HepG2 (cell line): ENCODE data around the gene MNT. TPM values are rescaled to one million over a fixed set of nuclear protein-coding genes. Genes with fewer than 3 reads are reported as not detected.

ENCODE experiments used
- ATAC-seq: fragments of 200-7000 bp; cut with Tn5 transposase; 3 replicates; pipeline ENCODE4 v1.9.1; 2020; ENCODE audit warnings: mild to moderate bottlenecking, moderate library complexity
- BruUV-seq: library from RNA; stranded (reverse); fragments of 400-500 nt; replicated peaks from 2 replicates; lab custom pipeline; 2021; lab: Mats Ljungman, UMichigan
- CTCF ChIA-PET: fragments of 300-600 bp; formaldehyde crosslinking; extraction: SDS; loops from one replicate; lab custom pipeline; 2021; ENCODE audit warnings: low total read pairs, inconsistent platforms, low intra/inter-chr PET ratio; lab: Yijun Ruan, JAX
- POLR2A ChIA-PET: fragments of 350-600 bp; sonication (Branson Sonifier 250); formaldehyde crosslinking; loops from one replicate; lab custom pipeline; 2020; ENCODE audit warnings: antibody characterized with exemption, inconsistent platforms; lab: Yijun Ruan, JAX
- DNase-seq: peaks from one replicate; pipeline ENCODE4 v3.0.0-alpha.2; 2015; ENCODE audit warnings: low spot score
- FAIRE-seq: peaks from 3 replicates; lab custom pipeline; 2011; peaks lifted over from hg19 to GRCh38; lab: Jason Lieb, UNC
- H2AFZ ChIP-seq: one replicate; pipeline ENCODE4 v1.6.1; 2011; ENCODE audit warnings: low read length, inconsistent platforms
- H3K27ac ChIP-seq: fragments of 300-600 bp; 3 replicates; pipeline ENCODE4 v1.8.0; 2011; ENCODE audit warnings: mixed run types, mild to moderate bottlenecking, mixed read lengths, low read length, inconsistent platforms; ENCODE audit not compliant: insufficient read depth; ENCODE audit errors: extremely low read length
- H3K27me3 ChIP-seq, 2 experiments: fragments of 200-600 bp in 1 of 2; 2 replicates in 1 of 2; 3 replicates in 1 of 2; pipeline versions ENCODE4 v1.6.0 to v1.8.0; 2011; ENCODE audit warnings: low read length in 2 of 2, mild to moderate bottlenecking in 2 of 2, moderate library complexity in 2 of 2, inconsistent platforms in 1 of 2; ENCODE audit not compliant: insufficient read depth in 2 of 2, control insufficient read depth in 1 of 2
- H3K36me3 ChIP-seq, 2 experiments: fragments of 200-600 bp in 1 of 2; replicated peaks in 1 of 2; 2 replicates in 1 of 2; 3 replicates in 1 of 2; pipeline versions ENCODE4 v1.5.1 to v1.8.0; 2011; ENCODE audit warnings: low read length in 2 of 2, inconsistent platforms in 1 of 2; ENCODE audit not compliant: insufficient read depth in 2 of 2, control insufficient read depth in 1 of 2
- H3K4me1 ChIP-seq: 2 replicates; pipeline ENCODE4 v1.5.1; 2012; ENCODE audit warnings: low read length, inconsistent platforms; ENCODE audit not compliant: insufficient read depth
- H3K4me2 ChIP-seq: 2 replicates; pipeline ENCODE4 v1.6.0; 2011; ENCODE audit warnings: low read depth, low read length, inconsistent platforms
- H3K4me3 ChIP-seq, 3 experiments: fragments of 200-600 bp in 1 of 3; sonication (generic), shearing (Covaris generic) in 1 of 3; replicated peaks in 1 of 3; 2 replicates each; pipeline ENCODE4 v1.5.1; 2011 to 2016; ENCODE audit warnings: low read length in 3 of 3, inconsistent platforms in 2 of 3, low read depth in 2 of 3, mild to moderate bottlenecking in 2 of 3, control low read depth in 1 of 3, mixed read lengths in 1 of 3; ENCODE audit not compliant: insufficient read depth in 1 of 3
- H3K79me2 ChIP-seq: one replicate; pipeline ENCODE4 v1.6.1; 2011; ENCODE audit warnings: low read length, inconsistent platforms; ENCODE audit not compliant: insufficient read depth
- H3K9ac ChIP-seq: 2 replicates; pipeline ENCODE4 v1.6.0; 2011; ENCODE audit warnings: mild to moderate bottlenecking, low read depth, low read length, inconsistent platforms; ENCODE audit not compliant: insufficient read depth
- H3K9me3 ChIP-seq: 2 replicates; pipeline ENCODE4 v1.5.1; 2012; ENCODE audit warnings: mild to moderate bottlenecking, low read length
- H4K20me1 ChIP-seq: 2 replicates; pipeline ENCODE4 v1.6.0; 2011; ENCODE audit warnings: inconsistent platforms, mild to moderate bottlenecking, low read length, moderate library complexity; ENCODE audit not compliant: insufficient read depth
- CREB1 ChIP-seq, 2 experiments: fragments of 450-650 bp in 1 of 2; IDR thresholded peaks; 2 replicates each; pipeline ENCODE4 v1.6.1; 2016 to 2017; ENCODE audit warnings: control low read depth in 1 of 2, mild to moderate bottlenecking in 1 of 2, missing compliant biosample characterization in 1 of 2, missing genetic modification characterization in 1 of 2
- ERF ChIP-seq: IDR thresholded peaks from 2 replicates; pipeline ENCODE4 v1.6.1; 2018; ENCODE audit warnings: missing biosample characterization, missing genetic modification reagents
- HNRNPK ChIP-seq: fragments of 200-400 bp; formaldehyde crosslinking; IDR thresholded peaks from 2 replicates; pipeline ENCODE4 v1.6.1; 2018; ENCODE audit warnings: low read length, low read depth, moderate library complexity, mild to moderate bottlenecking; ENCODE audit not compliant: poor library complexity, severe bottlenecking
- MTF2 ChIP-seq: sonication (generic); formaldehyde crosslinking; IDR thresholded peaks from 2 replicates; pipeline ENCODE4 v1.5.0; 2020; ENCODE audit warnings: missing genetic modification reagents, borderline replicate concordance
- MZF1 ChIP-seq: sonication (generic); formaldehyde crosslinking; IDR thresholded peaks from 2 replicates; pipeline ENCODE4 v1.8.1; 2023; ENCODE audit warnings: mild to moderate bottlenecking, missing genetic modification reagents, borderline replicate concordance
- NFYB ChIP-seq: sonication (generic); formaldehyde crosslinking; IDR thresholded peaks from 2 replicates; pipeline ENCODE4 v1.4.0; 2020; ENCODE audit warnings: missing genetic modification reagents
- PHF8 ChIP-seq: sonication (generic); formaldehyde crosslinking; IDR thresholded peaks from 2 replicates; pipeline ENCODE4 v1.5.0; 2020; ENCODE audit warnings: missing genetic modification reagents
- RCOR2 ChIP-seq: IDR thresholded peaks from 2 replicates; pipeline ENCODE4 v1.6.1; 2016; ENCODE audit warnings: missing biosample characterization, missing genetic modification reagents
- TBL1XR1 ChIP-seq: fragments of 150-350 bp; IDR thresholded peaks from 2 replicates; pipeline ENCODE4 v1.6.1; 2014; ENCODE audit warnings: borderline replicate concordance, low read length; ENCODE audit not compliant: partially characterized antibody
- ZSCAN12 ChIP-seq: sonication (generic); formaldehyde crosslinking; IDR thresholded peaks from 2 replicates; pipeline ENCODE4 v1.9.0; 2021; ENCODE audit warnings: mild to moderate bottlenecking, missing genetic modification reagents
- WGBS: methylation state at CpG from one replicate; pipeline ENCODE4 v1.1.6; 2017; ENCODE audit warnings: low lambda C conversion rate; 5-methylcytosine and 5-hydroxymethylcytosine counted together
- in situ Hi-C: cut with HindIII; loops from 2 replicates; pipeline ENCODE4 v1.10.0; 2017; ENCODE audit warnings: low pct_unique_long_range_greater_than_20kb; ENCODE audit not compliant: extremely low pct_ligation_motif_present
- intact Hi-C: fragments of 100-400 bp; cut with micrococcal nuclease; formaldehyde crosslinking; loops from one replicate; pipeline ENCODE4 v1.10.0; 2022; ENCODE audit not compliant: unreplicated experiment
- polyA plus RNA-seq, 8 experiments: library from polyadenylated mRNA; depleted of rRNA in 3 of 8; stranded (reverse) in 7 of 8; unstranded in 1 of 8; fragments of >200 nt; fragmentation: Illumina TruSeq in 4 of 8; extraction: Trizol in 4 of 8; gene quantifications; 2 replicates each; pipeline versions ENCODE4 v1.2.1 to v1.2.3, GENCODE V29; 2011 to 2016; ENCODE audit warnings: low read depth in 4 of 8, missing spikeins in 1 of 8, mixed read lengths in 1 of 8; ENCODE audit not compliant: insufficient read depth in 1 of 8
- total RNA-seq, 5 experiments: library from RNA; depleted of rRNA; stranded (reverse); fragments of >200 nt; fragmentation: Illumina TruSeq; extraction: Trizol; gene quantifications; 2 replicates each; pipeline ENCODE4 v1.2.3, GENCODE V29; 2016; ENCODE audit warnings: low read depth in 1 of 5

Gene MNT
- total and polyA plus RNA-seq, 2 of the 13 experiments (the other 11 are each of a cell fraction or from before 2014, with no cell fraction given), result 2.1 to 3.5 TPM

GRCh38 chr17:2433696-2434095 is 32.8 kb upstream of the MNT start (continued):
- TF ChIP-seq CREB1 (IDR thresholded peaks at IDR 0.05) (no peak), CREB1 (CRISPR knock-in tag; IDR thresholded peaks at IDR 0.05) (no peak), MZF1 (CRISPR knock-in tag) (no peak), ZSCAN12 (CRISPR knock-in tag) (no peak)

GRCh38 chr17:2427910-2428309 is 27.1 kb upstream of the MNT start:
- no peaks in the 10 kb centered on the region for H3K79me2 ChIP-seq
- no peak overlapping the region for H3K4me3 ChIP-seq
- H2AFZ ChIP-seq, result no peak overlapping the region
- ChIA-PET CTCF (no interaction called here), POLR2A (no interaction called here)
- TF ChIP-seq ERF (CRISPR knock-in tag) (no peak), MTF2 (CRISPR knock-in tag) (no peak), HNRNPK (peak; percentile 72)
- no peak for ATAC-seq
- in situ Hi-C loops (no loop called here), intact Hi-C loops (no loop called here)
- WGBS, result 100% methylated on average over 1 of the region's 1 CpG
- H3K9ac ChIP-seq, result no peak overlapping the region
- H3K27me3 ChIP-seq, result no peaks in the 10 kb centered on the region; a peak in 1 of 5 replicates
- BruUV-seq, result no TSS peak
- no peaks in the 10 kb centered on the region for H4K20me1 ChIP-seq
- peaks cover 3 to 11% of the 10 kb centered on the region in 2 experiments; a peak in 3 of 5 replicates for H3K36me3 ChIP-seq
- no peak overlapping the region for H3K27ac ChIP-seq
- H3K4me1 ChIP-seq, result no peaks in the 10 kb centered on the region
- FAIRE-seq, result no peak
- no peaks in the 10 kb centered on the region for H3K9me3 ChIP-seq
- H3K4me2 ChIP-seq, result no peak overlapping the region
- DNase-seq, result no peak

- DNase-seq (no peak), ATAC-seq (no peak)
- CTCF ChIA-PET, result no interaction called here
- Histone ChIP-seq H3K27ac (no peak overlapping the region), H3K9ac (no peak overlapping the region), H3K4me1 (no peaks in the 10 kb centered on the region), H3K36me3 (peaks cover 3 to 10% of the 10 kb centered on the region in 2 experiments; a peak in 2 of 5 replicates), H2AFZ (no peak overlapping the region)
- WGBS, result 89% methylated on average over 2 of the region's 2 CpGs
- no TSS peak for BruUV-seq
- TF ChIP-seq PHF8 (CRISPR knock-in tag) (no peak), RCOR2 (CRISPR knock-in tag) (no peak), TBL1XR1 (no peak), NFYB (CRISPR knock-in tag) (no peak)
- TF ChIP-seq, all 625 proteins: peak for 0
- no peaks in the 10 kb centered on the region for H3K79me2 ChIP-seq
- no peaks in the 10 kb centered on the region for H3K9me3 ChIP-seq
- intact Hi-C loops, result no loop called here
- in situ Hi-C loops, result no loop called here
- POLR2A ChIA-PET, result no interaction called here
- no peaks in the 10 kb centered on the region for H4K20me1 ChIP-seq
- no peak overlapping the region for H3K4me3 ChIP-seq
- FAIRE-seq, result no peak
- H3K4me2 ChIP-seq, result no peak overlapping the region
- H3K27me3 ChIP-seq, result no peaks in the 10 kb centered on the region; a peak in 1 of 5 replicates
These were observed 26.4 kb upstream of the MNT start for GRCh38 chr17:2427215-2427614.
